ENCODE results near the gene NSG1. TPM values are rescaled to one million over a fixed set of nuclear protein-coding genes. Genes with fewer than 3 reads are reported as not detected.
A peak's percentile ranks its signal among the peaks of the same experiment; 100 is the strongest.

Gene NSG1
- total and polyA plus RNA-seq, 9 of the 15 experiments (the other 6 are each of a cell fraction or from before 2014, with no cell fraction given) = not detected

- TF ChIP-seq THRB (CRISPR knock-in tag; conservative IDR thresholded peaks at IDR 0.05) = no peak
These were observed 36.0 kb upstream of the NSG1 start (continued) for GRCh38 chr4:4350909-4351308.

- 0% methylated on average over 1 of the region's 1 CpG for WGBS (ENCODE audit: insufficient coverage, low coverage, missing lambda C conversion rate)
- FAIRE-seq = no peak
These were observed 31.6 kb upstream of the NSG1 start for GRCh38 chr4:4355302-4355701.

More at GRCh38 chr4:4355302-4355701, 31.6 kb upstream of the NSG1 start:
- H4K20me1 ChIP-seq (replicated peaks; ENCODE audit: control insufficient read depth, insufficient read depth, low read length) = no peaks in the 10 kb centered on the region
- CTCF ChIA-PET (ENCODE audit: low intra/inter-chr PET ratio) = no interaction called here
- no peak overlapping the region for H3K4me3 ChIP-seq
- H3K9me1 ChIP-seq (ENCODE audit: control insufficient read depth, insufficient read depth, low read length) = no peaks in the 10 kb centered on the region
- peaks cover 50 to 61% of the 10 kb centered on the region in 2 experiments for H3K27me3 ChIP-seq (ENCODE audit: control insufficient read depth in 2 of 2, insufficient read depth in 2 of 2, low read length in 2 of 2)
- no peak overlapping the region for H3K9ac ChIP-seq (ENCODE audit: insufficient read depth in 1 of 2, low read depth in 2 of 2, low read length in 2 of 2)
- in situ Hi-C loops (cut with MboI) = no loop called here
- intact Hi-C loops (cut with micrococcal nuclease) = no loop called here
- H2AFZ ChIP-seq (ENCODE audit: low read depth, low read length) = no peak overlapping the region
- H3K4me1 ChIP-seq (replicated peaks in 1 of 2; ENCODE audit: control insufficient read depth in 2 of 2, insufficient read depth in 2 of 2, low read length in 2 of 2) = peaks cover 0 to 7% of the 10 kb centered on the region in 2 experiments; a peak in 1 of 5 replicates
- H3K4me2 ChIP-seq (ENCODE audit: insufficient read depth, low read length) = no peak overlapping the region
- DNase-seq (ENCODE audit: extremely low read depth in 1 of 4, low spot score in 3 of 4) (no peak), ATAC-seq (no peak)
- no peaks in the 10 kb centered on the region for H3K9me3 ChIP-seq (replicated peaks; ENCODE audit: control insufficient read depth, insufficient read depth, low read depth, low read length)
- POLR2A ChIA-PET = interaction anchor here (0.5 kb wide), 1 partner anchor 152 kb away, joined by 3 read pairs; no protein-coding TSS in a partner anchor
- no peaks in the 10 kb centered on the region for H3K79me2 ChIP-seq (ENCODE audit: control insufficient read depth, insufficient read depth, low read length)
- TF ChIP-seq CREBBP (IDR thresholded peaks at IDR 0.05; ENCODE audit: low read depth, low read length) = no peak
- no peak for TF ChIP-seq ASH1L (IDR thresholded peaks at IDR 0.05; ENCODE audit: borderline replicate concordance, low read depth, partially characterized antibody)
- no peak for TF ChIP-seq EP400 (IDR thresholded peaks at IDR 0.05)
- TF ChIP-seq NCOA6 (IDR thresholded peaks at IDR 0.05) = no peak
- TF ChIP-seq CEBPG (CRISPR knock-in tag; IDR thresholded peaks at IDR 0.05) = no peak
- TF ChIP-seq CEBPG (tag; conservative IDR thresholded peaks at IDR 0.05 in 1 of 2, IDR thresholded peaks at IDR 0.05 in 1 of 2) = peak; percentile 25 to 46; a peak in 2 of 4 replicates
- no peak for TF ChIP-seq PHF20 (IDR thresholded peaks at IDR 0.05; ENCODE audit: partially characterized antibody)
- no peak overlapping the region for H3K27ac ChIP-seq (ENCODE audit: extremely low read depth, low read depth, low read length)
- BruUV-seq (replicated peaks) = no TSS peak
- H3K36me3 ChIP-seq (ENCODE audit: control insufficient read depth, insufficient read depth, low read length) = no peaks in the 10 kb centered on the region
